ENCODE data around the gene FGF12.

DNA sequence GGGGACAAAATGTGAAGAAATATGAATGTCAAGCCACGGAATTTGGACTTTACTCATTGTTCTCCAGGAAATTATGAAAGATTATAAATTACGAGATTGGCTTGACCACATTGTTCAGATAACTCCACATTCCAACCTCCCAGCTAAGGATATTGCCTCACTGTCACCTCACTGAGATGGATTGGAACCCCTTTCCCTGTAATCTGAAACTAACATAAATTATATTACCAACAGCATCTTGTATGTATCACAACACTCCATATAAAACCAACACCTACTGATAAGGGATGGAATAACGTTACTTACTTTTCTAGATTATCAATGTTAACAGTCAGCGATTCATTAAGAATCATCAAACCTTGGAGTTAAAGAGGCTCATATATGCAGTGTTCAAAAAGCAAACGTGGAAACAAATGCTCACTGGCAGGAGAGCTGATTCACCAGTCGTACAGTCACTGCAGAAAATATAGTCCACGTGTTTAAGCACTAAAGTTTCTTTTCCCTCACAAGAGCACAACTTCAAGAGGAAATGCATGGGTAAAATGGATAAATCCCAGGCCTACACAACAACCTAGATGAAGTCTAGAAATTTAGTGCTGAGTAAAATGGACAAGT lies 451.5 kb downstream of the FGF12 start:
- TF ChIP-seq, protein P1, sequence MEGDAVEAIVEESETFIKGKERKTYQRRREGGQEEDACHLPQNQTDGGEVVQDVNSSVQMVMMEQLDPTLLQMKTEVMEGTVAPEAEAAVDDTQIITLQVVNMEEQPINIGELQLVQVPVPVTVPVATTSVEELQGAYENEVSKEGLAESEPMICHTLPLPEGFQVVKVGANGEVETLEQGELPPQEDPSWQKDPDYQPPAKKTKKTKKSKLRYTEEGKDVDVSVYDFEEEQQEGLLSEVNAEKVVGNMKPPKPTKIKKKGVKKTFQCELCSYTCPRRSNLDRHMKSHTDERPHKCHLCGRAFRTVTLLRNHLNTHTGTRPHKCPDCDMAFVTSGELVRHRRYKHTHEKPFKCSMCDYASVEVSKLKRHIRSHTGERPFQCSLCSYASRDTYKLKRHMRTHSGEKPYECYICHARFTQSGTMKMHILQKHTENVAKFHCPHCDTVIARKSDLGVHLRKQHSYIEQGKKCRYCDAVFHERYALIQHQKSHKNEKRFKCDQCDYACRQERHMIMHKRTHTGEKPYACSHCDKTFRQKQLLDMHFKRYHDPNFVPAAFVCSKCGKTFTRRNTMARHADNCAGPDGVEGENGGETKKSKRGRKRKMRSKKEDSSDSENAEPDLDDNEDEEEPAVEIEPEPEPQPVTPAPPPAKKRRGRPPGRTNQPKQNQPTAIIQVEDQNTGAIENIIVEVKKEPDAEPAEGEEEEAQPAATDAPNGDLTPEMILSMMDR (IDR thresholded peaks at IDR 0.05; ENCODE audit: low read depth, low read length) = no peak
- no peak for TF ChIP-seq EZH2phosphoT487 (IDR thresholded peaks at IDR 0.05; ENCODE audit: low read depth)

Measured in OCI-LY3 (cell line).